Measurements from ENCODE around the gene WDR36. TPM values are rescaled to one million over a fixed set of nuclear protein-coding genes. Genes with fewer than 3 reads are reported as not detected.
A peak's percentile ranks its signal among the peaks of the same experiment; 100 is the strongest.

Gene WDR36
- total and polyA plus RNA-seq, 2 donors: 11.8 to 30.1 TPM

DNA sequence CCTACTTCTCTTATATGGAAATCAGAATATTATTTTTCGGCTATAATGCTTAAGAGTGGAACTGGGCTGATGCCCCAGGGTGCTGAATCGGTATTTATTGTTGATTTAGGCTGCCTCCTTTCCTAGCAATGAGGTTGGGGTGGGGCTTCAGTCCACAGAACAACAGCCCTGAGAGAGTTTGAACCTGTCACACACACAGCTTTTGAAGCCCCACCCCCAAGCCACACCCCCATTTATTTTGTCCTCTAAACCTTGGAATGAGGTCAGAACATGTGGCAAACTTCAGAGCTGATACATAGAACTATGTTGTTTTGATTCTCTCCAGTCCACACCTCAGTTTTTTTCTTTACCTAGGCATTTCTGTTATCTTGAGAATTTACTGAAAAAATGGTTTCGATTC is 80.4 kb downstream of the WDR36 start:
- Histone ChIP-seq H3K27ac (ENCODE audit: low read depth in 1 of 2, low read length in 1 of 2) (no peak overlapping the region), H3K27me3 (ENCODE audit: control insufficient read depth in 2 of 2, insufficient read depth in 1 of 2, low read length in 1 of 2) (no peaks in the 10 kb centered on the region), H3K36me3 (ENCODE audit: control insufficient read depth in 2 of 2, insufficient read depth in 2 of 2, low read length in 1 of 2) (no peaks in the 10 kb centered on the region), H3K4me3 (ENCODE audit: low read length in 2 of 2) (no peak overlapping the region), H3K9me3 (ENCODE audit: control insufficient read depth in 2 of 2, insufficient read depth in 1 of 2, low read length in 1 of 2) (no peaks in the 10 kb centered on the region), H3K4me1 (ENCODE audit: control insufficient read depth in 2 of 2, insufficient read depth in 2 of 2, low read length in 2 of 2) (peaks cover 0 to 4% of the 10 kb centered on the region in 2 donors)
- peak in 1 of 9 donors; percentile 25 for DNase-seq (ENCODE audit: low read depth in 6 of 9, low spot score in 9 of 9)
- WGBS: 92% methylated on average over 3 of the region's 3 CpGs

GRCh38 chr5:111173476-111173875 is 81.3 kb downstream of the WDR36 start:
- 96% methylated on average over 2 of the region's 2 CpGs for WGBS

More at GRCh38 chr5:111173476-111173875, 81.3 kb downstream of the WDR36 start:
- no peak overlapping the region for H3K4me3 ChIP-seq (ENCODE audit: low read length in 2 of 2)
- peaks cover 0 to 4% of the 10 kb centered on the region in 2 donors for H3K4me1 ChIP-seq (ENCODE audit: control insufficient read depth in 2 of 2, insufficient read depth in 2 of 2, low read length in 2 of 2)
- DNase-seq (ENCODE audit: low read depth in 6 of 9, low spot score in 9 of 9): no peak
- no peaks in the 10 kb centered on the region for H3K9me3 ChIP-seq (ENCODE audit: control insufficient read depth in 2 of 2, insufficient read depth in 1 of 2, low read length in 1 of 2)
- H3K36me3 ChIP-seq (ENCODE audit: control insufficient read depth in 2 of 2, insufficient read depth in 2 of 2, low read length in 1 of 2): no peaks in the 10 kb centered on the region
- no peak overlapping the region for H3K27ac ChIP-seq (ENCODE audit: low read depth in 1 of 2, low read length in 1 of 2)
- no peaks in the 10 kb centered on the region for H3K27me3 ChIP-seq (ENCODE audit: control insufficient read depth in 2 of 2, insufficient read depth in 1 of 2, low read length in 1 of 2)

Other genes starting within 250 kb of the WDR36 start
- gene TSLP, start 20.6 kb upstream of the WDR36 start, total RNA-seq: 0.09 TPM
- gene TSLP, start 20.6 kb upstream of the WDR36 start, polyA plus RNA-seq: 0.39 TPM
- gene CAMK4, start 132.0 kb downstream of the WDR36 start, total RNA-seq: 107 TPM
- 30.7 TPM for gene CAMK4, start 132.0 kb downstream of the WDR36 start, polyA plus RNA-seq

Measured in thymus (tissue), 11 donors.